ENCODE measurements around the gene ZRANB2.

DNA sequence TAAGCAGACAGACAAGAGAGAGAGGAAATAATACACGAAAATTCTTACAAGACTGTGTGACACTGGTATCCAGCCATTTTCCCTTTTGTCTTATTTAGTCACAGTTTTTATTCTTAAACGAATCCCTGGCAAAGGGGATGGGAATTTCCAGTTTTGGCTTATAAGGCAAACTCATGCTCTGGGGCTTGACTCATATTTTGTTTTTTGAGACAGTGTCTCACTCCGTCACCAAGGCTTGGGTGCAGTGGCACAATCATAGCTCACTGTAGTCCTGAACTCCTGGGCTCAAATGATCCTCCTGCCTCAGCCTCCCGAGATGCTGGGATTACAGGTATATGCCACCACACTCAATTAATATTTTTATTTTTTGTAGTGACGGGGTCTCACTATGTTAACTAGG lies 65.1 kb downstream of the ZRANB2 start:
- no peak for TF ChIP-seq CTCF (IDR thresholded peaks at IDR 0.05)
- no peak for TF ChIP-seq EZH2 (IDR thresholded peaks at IDR 0.05; ENCODE audit: borderline replicate concordance, insufficient read depth, low read depth, low read length, poor library complexity, severe bottlenecking)

All from B cell (primary cell).